HG03432 (cell line): ENCODE measurements around the gene LMBR1.
"Not testable (repeated sequence)": the region's sequence is repeated elsewhere in the genome, so short reads cannot be mapped to it uniquely, and the experiment has no call there.

ENCODE experiments used
- ATAC-seq: cut with Tn5 transposase; IDR thresholded peaks from one replicate; pipeline ENCODE4 v1.9.1; 2021; ENCODE audit warnings: mild to moderate bottlenecking, moderate library complexity; ENCODE audit not compliant: unreplicated experiment

Gene LMBR1

DNA sequence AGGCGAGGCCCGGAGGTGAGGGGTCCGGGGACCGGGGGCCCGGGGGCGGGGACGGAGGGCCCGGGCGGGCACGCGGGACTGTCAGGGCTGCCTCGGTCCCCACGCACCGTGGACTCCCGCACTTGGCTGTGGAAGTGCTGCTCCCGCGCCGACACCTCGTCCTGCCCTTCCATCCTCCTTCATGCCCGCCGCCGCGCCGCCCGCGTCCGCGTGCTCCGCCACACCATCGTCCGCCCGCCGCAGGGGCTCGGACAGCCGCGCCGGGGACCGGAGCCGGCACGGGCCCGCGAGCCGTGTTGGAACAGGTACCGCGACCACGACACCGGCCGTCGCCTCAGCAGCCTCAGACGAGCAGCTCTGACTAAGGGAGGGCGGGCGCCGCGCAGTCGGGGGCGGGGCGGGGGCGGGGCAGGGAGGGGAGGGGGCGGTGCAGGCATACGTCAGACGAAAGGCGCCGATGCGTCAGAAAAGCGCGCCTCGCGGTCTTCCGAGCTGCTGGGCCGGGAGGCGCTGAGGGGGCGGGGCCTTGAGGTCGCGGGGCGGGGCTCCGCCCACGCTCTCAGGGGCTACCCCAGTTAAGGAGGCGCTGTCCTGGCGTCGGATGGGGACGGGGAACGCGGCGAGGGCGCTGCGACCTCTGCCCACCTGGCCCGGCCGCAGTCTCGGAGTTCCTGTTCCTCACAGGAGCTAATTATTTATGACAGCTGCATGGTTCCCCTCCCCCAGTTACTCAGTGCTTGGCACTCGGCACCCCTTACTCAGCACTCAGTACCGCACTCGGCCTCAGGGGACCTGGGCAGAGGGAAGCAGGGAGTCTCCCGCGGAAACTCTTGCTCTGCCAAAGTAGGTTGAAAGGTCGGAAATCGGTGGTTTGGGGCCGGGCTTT, at the start of gene LMBR1:
LMBR1 (minus strand) TSS at position 363 of the 886 bp plus-strand sequence; CDS start at position 173, 190 bp downstream.
- peak; percentile 86 for ATAC-seq

GRCh38 chr7:156942708-156943090, 49.7 kb upstream of the LMBR1 start:
- ATAC-seq, result no peak

GRCh38 chr7:156941393-156942182, 48.6 kb upstream of the LMBR1 start:
- no peak for ATAC-seq

DNA sequence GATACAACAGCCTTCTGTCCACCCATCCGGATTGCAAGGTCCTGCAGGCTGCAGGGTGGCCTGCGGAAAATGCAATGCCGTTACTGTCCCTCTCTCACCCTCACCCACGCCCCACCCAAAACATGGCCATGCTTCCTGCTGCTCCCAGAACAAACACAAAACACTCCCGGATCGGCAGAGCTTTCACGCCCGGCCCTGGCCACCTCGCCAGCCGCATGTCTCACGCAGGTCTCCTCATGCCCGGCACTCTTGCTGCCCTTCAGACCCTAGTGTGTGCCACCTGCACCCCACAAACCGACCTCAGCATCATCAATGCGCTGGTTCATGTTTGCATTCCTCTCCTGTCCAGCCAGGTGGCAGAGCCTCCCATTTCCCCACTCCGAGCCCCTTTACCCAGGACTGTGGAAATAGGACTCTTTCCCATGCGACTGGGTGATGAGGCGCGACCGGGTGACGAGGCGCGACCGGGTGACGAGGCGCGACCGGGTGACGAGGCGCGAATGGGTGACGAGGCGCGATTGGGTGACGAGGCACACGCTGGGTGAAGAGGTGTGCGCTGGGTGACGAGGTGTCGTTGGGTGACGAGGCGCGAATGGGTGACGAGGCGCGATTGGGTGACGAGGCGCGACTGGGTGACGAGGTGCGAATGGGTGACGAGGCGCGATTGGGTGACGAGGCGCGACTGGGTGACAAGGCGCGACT, 47.6 kb upstream of the LMBR1 start:
- ATAC-seq, result no peak

DNA sequence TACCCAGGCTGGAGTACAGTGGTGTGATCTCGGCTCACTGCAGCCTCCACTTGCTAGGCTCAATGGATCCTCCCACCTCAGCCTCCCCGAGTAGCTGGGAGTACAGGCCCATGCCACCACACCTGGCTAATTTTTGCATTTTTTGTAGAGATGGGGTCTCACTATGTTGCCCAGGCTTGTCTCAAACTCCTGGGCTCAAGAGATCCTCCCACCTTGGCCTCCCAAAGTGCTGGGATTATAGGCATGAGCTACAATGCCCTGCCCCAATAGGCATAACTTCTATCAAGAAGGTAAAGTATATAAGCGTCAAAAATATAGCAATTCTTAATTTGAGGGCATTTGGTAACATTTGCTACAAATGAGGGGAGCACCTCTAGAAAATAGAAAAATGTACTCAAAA, 43.8 kb upstream of the LMBR1 start:
- not testable (repeated sequence) for ATAC-seq

GRCh38 chr7:156935250-156935649, 42.3 kb upstream of the LMBR1 start:
- ATAC-seq, result no peak

- ATAC-seq, result no peak
Measured at GRCh38 chr7:156932006-156932405, 39.0 kb upstream of the LMBR1 start.

GRCh38 chr7:156929789-156930539, 37.0 kb upstream of the LMBR1 start:
- ATAC-seq, result no peak

GRCh38 chr7:156928406-156928747, 35.4 kb upstream of the LMBR1 start:
- ATAC-seq, result no peak

DNA sequence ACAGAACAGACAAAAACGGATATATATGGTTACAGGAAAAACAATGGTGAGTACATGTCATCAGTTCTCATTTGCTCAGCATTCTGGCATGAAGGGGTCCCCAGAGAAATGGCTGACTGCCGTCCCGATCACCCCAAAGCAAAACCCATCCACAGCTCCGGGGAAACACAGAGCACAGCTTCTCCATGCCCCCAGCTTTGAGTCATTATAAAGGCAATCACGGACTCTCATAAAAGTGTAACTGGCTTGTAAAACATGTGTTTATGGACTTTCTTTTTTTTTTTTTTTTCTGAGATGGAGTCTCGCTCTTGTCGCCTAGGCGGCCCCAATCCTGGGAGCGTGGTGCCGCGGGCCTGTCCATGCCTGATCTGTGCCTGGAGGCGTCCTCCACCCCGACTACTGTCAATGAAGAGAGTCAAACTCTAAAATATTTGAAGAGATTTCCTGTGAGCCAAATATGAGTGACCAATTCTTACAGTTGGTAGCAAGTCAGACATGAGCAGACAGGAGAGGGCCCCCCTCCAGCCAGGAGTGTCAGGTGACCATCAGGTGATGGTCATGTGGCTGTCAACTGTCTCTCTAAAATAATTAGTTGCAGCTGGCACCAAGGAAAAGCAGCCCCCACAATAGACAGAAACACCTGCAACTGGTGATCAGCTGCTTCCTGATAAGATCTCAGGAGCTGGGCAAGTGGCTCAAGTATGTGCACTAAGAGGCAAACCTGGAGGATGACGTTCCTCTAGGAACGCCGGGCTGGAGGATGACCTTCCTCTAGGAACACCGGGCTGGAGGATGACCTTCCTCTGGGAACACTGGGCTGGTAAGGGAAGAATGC, 34.8 kb upstream of the LMBR1 start:
- ATAC-seq, result no peak

DNA sequence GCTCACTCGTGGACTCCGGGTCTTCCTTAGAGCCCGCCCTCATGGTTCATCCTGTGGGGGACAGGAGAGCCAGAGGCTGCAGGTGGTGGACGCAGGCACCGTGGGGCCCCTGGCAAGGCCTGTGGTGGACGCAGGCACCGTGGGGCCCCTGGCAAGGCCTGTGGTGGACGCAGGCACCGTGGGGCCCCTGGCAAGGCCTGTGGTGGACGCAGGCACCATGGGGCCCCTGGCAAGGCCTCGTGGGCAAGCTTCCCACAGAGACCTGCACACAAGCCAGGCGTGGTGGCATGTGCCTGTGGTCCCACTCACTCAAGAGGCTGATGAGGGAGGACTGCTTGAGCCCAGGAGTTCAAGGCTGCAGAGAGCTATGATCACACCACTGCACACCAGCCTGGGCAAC, 32.8 kb upstream of the LMBR1 start:
- not testable (repeated sequence) for ATAC-seq

GRCh38 chr7:156922304-156922703, 29.3 kb upstream of the LMBR1 start:
- not testable (repeated sequence) for ATAC-seq

- ATAC-seq, result not testable (repeated sequence)
Measured at GRCh38 chr7:156920487-156921373, 27.7 kb upstream of the LMBR1 start.

- no peak for ATAC-seq
Measured at GRCh38 chr7:156920076-156920475, 27.1 kb upstream of the LMBR1 start.

DNA sequence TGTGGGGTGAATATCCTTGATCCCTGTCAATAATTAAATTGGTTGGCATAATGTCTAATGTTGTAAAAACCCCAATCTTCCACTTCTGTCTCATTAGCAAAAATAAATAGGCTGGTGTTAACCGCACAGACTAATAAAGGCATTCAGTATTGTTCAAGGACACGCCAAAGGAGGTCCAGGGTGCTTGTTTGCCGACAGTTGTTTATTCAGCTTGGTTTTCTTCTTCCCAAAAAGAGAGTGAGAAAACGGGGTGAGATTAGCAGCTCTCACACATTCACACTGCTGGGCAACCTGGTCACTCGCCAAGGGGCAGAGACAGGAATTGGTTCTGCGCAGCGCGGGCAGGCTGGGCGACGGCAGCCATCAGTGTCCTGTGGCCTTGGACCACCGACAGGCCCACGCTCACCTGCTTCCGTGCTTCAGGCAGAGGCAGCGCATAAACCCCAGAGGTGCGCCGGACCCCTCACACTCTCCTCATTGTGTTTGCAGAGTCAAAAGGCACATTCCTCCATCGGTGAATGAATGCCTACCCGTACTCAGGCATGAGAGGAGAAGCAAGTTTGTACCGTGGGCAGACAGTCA, 26.2 kb upstream of the LMBR1 start:
- peak; percentile 25 for ATAC-seq

DNA sequence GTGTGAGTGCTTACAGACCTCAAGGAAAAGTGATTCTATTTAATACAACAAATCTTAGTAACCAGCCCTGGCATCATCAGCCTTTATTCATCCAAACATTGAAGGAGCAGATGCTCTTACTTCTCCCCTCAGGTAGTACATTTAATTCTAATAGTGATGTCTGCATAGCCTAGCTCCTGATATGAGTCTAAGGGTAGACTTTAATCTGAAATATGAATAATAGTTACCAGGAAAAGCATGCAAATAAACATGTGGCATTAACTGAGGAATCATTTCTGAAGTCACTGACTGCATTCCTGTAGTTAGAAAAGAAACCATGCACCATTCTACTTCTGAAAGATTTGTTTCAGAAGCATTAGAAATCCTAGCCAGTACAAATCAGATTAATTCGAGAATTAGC, 25.7 kb upstream of the LMBR1 start:
- ATAC-seq, result peak; percentile 40

DNA sequence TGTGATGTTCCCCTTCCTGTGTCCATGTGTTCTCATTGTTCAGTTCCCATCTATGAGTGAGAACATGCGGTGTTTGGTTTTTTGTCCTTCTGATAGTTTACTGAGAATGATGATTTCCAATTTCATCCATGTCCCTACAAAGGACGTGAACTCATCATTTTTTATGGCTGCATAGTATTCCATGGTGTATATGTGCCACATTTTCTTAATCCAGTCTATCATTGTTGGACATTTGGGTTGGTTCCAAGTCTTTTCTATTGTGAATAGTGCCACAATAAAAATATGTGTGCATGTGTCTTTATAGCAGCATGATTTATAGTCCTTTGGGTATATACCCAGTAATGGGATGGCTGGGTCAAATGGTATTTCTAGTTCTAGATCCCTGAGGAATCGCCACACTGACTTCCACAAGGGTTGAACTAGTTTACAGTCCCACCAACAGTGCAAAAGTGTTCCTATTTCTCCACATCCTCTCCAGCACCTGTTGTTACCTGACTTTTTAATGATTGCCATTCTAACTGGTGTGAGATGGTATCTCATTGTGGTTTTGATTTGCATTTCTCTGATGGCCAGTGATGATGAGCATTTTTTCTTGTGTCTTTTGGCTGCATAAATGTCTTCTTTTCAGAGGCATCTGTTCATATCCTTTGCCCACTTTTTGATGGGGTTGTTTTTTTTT, 16.7 kb upstream of the LMBR1 start:
- not testable (repeated sequence) for ATAC-seq

DNA sequence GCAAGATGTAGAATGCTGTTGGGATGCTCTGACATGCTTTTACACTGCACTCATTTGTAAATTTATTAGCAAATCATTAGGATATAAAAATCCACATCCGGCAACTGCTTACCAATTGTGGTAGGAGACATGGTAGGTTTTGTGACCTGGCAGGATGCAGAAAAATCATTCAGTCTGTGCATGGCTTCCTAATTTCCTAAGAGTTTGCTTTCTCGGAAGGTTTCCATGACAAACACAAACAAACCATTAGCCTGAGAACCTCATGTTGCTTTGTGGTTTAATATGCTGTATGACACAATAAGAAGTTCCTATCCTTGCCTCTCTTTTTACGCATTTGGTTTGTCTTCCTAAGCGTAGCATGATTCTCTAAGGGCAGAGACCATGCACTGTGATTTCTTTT, 14.7 kb upstream of the LMBR1 start:
- ATAC-seq, result no peak
